NB4 (cell line): ENCODE data around the gene SLC7A8.

Experiments used
- POLR2A ChIP-seq: IDR thresholded peaks from 2 replicates; pipeline ENCODE4 v1.6.1; 2011; ENCODE audit warnings: mild to moderate bottlenecking; ENCODE audit not compliant: insufficient read length; ENCODE audit errors: extremely low read depth
- TF ChIP-seq, protein P1 (sequence below): IDR thresholded peaks from one replicate; pipeline ENCODE4 v1.5.1; 2012; ENCODE audit warnings: low read depth, low read length
- TF ChIP-seq, protein P2 (sequence below): IDR thresholded peaks from 2 replicates; pipeline ENCODE4 v1.6.1; 2011; ENCODE audit warnings: low read depth, low read length

DNA sequence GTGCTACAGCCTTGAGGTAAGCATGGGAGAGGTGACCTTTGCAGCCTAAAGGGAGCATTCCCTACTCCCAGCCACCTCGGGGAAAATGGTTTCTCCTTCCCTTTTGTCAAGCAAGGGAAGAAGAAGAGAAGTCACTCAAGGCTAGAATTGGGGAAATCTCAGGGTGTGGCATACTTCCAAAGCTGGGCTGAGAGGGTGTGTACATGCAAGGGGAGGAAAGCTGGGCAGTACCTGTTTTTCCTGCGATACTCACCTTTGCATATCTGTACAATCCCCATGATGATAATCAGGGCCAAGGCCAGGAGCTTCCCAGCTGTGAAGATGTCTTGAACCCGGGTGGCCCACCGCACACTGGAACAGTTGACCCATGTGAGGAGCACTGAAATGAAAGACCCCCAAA lies 40.6 kb downstream of the SLC7A8 start:
- no peak for TF ChIP-seq POLR2A
- TF ChIP-seq, protein P1, sequence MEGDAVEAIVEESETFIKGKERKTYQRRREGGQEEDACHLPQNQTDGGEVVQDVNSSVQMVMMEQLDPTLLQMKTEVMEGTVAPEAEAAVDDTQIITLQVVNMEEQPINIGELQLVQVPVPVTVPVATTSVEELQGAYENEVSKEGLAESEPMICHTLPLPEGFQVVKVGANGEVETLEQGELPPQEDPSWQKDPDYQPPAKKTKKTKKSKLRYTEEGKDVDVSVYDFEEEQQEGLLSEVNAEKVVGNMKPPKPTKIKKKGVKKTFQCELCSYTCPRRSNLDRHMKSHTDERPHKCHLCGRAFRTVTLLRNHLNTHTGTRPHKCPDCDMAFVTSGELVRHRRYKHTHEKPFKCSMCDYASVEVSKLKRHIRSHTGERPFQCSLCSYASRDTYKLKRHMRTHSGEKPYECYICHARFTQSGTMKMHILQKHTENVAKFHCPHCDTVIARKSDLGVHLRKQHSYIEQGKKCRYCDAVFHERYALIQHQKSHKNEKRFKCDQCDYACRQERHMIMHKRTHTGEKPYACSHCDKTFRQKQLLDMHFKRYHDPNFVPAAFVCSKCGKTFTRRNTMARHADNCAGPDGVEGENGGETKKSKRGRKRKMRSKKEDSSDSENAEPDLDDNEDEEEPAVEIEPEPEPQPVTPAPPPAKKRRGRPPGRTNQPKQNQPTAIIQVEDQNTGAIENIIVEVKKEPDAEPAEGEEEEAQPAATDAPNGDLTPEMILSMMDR: no peak
- TF ChIP-seq, protein P2, sequence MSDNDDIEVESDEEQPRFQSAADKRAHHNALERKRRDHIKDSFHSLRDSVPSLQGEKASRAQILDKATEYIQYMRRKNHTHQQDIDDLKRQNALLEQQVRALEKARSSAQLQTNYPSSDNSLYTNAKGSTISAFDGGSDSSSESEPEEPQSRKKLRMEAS: no peak
